GM23338 (cell line): ENCODE measurements around the gene FOXN1. TPM values are rescaled to one million over a fixed set of nuclear protein-coding genes. Genes with fewer than 3 reads are reported as not detected.

ENCODE experiments used
- ATAC-seq: fragments of 200-7000 bp; cut with Tn5 transposase; 3 replicates; pipeline ENCODE4 v1.9.1; 2020
- DNase-seq: peaks from one replicate; pipeline ENCODE4 v3.0.0-alpha.2; 2015; ENCODE audit warnings: low spot score
- H2AFZ ChIP-seq: fragments of 200-600 bp; sonication (generic); 2 replicates; pipeline ENCODE4 v1.8.0; 2016; ENCODE audit warnings: antibody characterized with exemption, mild to moderate bottlenecking, moderate library complexity
- H3F3A ChIP-seq: fragments of 200-600 bp; sonication (generic); replicated peaks from 2 replicates; pipeline ENCODE4 v1.8.0; 2017; ENCODE audit warnings: antibody characterized with exemption, mixed run types, low read depth
- H3K27ac ChIP-seq: fragments of 200-600 bp; sonication (generic); 2 replicates; pipeline ENCODE4 v1.6.1; 2016; ENCODE audit warnings: low read depth
- H3K27me3 ChIP-seq: fragments of 200-600 bp; sonication (generic); 2 replicates; pipeline ENCODE4 v1.8.0; 2016; ENCODE audit warnings: mild to moderate bottlenecking, mixed run types, moderate library complexity; ENCODE audit not compliant: insufficient read depth
- H3K36me3 ChIP-seq: fragments of 200-600 bp; sonication (generic); 2 replicates; pipeline ENCODE4 v1.8.0; 2016; ENCODE audit warnings: mild to moderate bottlenecking; ENCODE audit not compliant: insufficient read depth
- H3K4me1 ChIP-seq: fragments of 200-600 bp; sonication (generic); 2 replicates; pipeline ENCODE4 v1.8.0; 2016; ENCODE audit warnings: mild to moderate bottlenecking, moderate library complexity; ENCODE audit not compliant: insufficient read depth
- H3K4me2 ChIP-seq: fragments of 200-600 bp; sonication (generic); 2 replicates; pipeline ENCODE4 v1.7.1; 2017; ENCODE audit warnings: mixed run types
- H3K4me3 ChIP-seq: fragments of 200-600 bp; sonication (generic); 2 replicates; pipeline ENCODE4 v1.6.1; 2016; ENCODE audit warnings: mixed run types
- H3K79me2 ChIP-seq: fragments of 200-600 bp; sonication (generic); replicated peaks from 2 replicates; pipeline ENCODE4 v1.8.0; 2017; ENCODE audit warnings: mild to moderate bottlenecking; ENCODE audit not compliant: insufficient read depth
- H3K9me2 ChIP-seq: fragments of 200-600 bp; sonication (generic); 2 replicates; pipeline ENCODE4 v1.8.0; 2017; ENCODE audit not compliant: insufficient read depth
- H4K20me1 ChIP-seq: fragments of 200-600 bp; sonication (generic); replicated peaks from 2 replicates; pipeline ENCODE4 v1.8.0; 2017; ENCODE audit warnings: mild to moderate bottlenecking; ENCODE audit not compliant: insufficient read depth
- H3K27ac Mint-ChIP-seq: 2 replicates; pipeline ENCODE4 v1.8.0; 2020; ENCODE audit warnings: inconsistent platforms, mild to moderate bottlenecking, moderate library complexity, mixed read lengths
- H3K27me3 Mint-ChIP-seq: 3 replicates; pipeline ENCODE4 v1.8.0; 2022; ENCODE audit warnings: low read depth, mild to moderate bottlenecking, moderate library complexity, mixed read lengths, inconsistent platforms; ENCODE audit not compliant: insufficient read depth, poor library complexity
- H3K36me3 Mint-ChIP-seq: 3 replicates; pipeline ENCODE4 v1.8.0; 2021; ENCODE audit warnings: low read depth, mild to moderate bottlenecking, inconsistent platforms, moderate library complexity, mixed read lengths
- H3K4me1 Mint-ChIP-seq: 3 replicates; pipeline ENCODE4 v1.8.0; 2020; ENCODE audit warnings: mild to moderate bottlenecking, inconsistent platforms, mixed read lengths
- H3K4me3 Mint-ChIP-seq: 3 replicates; pipeline ENCODE4 v1.8.0; 2021; ENCODE audit warnings: moderate library complexity, mild to moderate bottlenecking, inconsistent platforms, mixed read lengths
- H3K9me3 Mint-ChIP-seq: 3 replicates; pipeline ENCODE4 v1.8.0; 2020; ENCODE audit warnings: moderate library complexity, mild to moderate bottlenecking, inconsistent platforms, mixed read lengths
- CREB1 ChIP-seq: fragments of 250-450 bp; sonication (Bioruptor Pico); IDR thresholded peaks from 2 replicates; pipeline ENCODE4 v1.5.0; 2020; ENCODE audit warnings: low read depth, mild to moderate bottlenecking, moderate library complexity
- EZH2 ChIP-seq: fragments of 200-600 bp; sonication (generic); IDR thresholded peaks from one replicate; pipeline ENCODE4 v1.8.0; 2017; ENCODE audit warnings: antibody characterized with exemption, mild to moderate bottlenecking, low read depth; ENCODE audit not compliant: unreplicated experiment
- EZH2phosphoT487 ChIP-seq: fragments of 200-600 bp; sonication (generic); IDR thresholded peaks from one replicate; pipeline ENCODE4 v1.8.1; 2018; ENCODE audit warnings: antibody characterized with exemption; ENCODE audit not compliant: unreplicated experiment
- JUNB ChIP-seq: IDR thresholded peaks from one replicate; pipeline ENCODE4 v1.6.1; 2016; ENCODE audit warnings: antibody characterized with exemption; ENCODE audit not compliant: unreplicated experiment
- NANOG ChIP-seq: IDR thresholded peaks from 2 replicates; pipeline ENCODE4 v1.6.1; 2016; ENCODE audit warnings: antibody characterized with exemption, borderline replicate concordance
- POLR2AphosphoS5 ChIP-seq: IDR thresholded peaks from 2 replicates; pipeline ENCODE4 v1.6.1; 2016; ENCODE audit warnings: antibody characterized with exemption, low read depth
- REST ChIP-seq: IDR thresholded peaks from one replicate; pipeline ENCODE4 v1.6.1; 2018; ENCODE audit warnings: antibody characterized with exemption; ENCODE audit not compliant: unreplicated experiment
- STAT1 ChIP-seq: IDR thresholded peaks from one replicate; pipeline ENCODE4 v1.6.1; 2016; ENCODE audit warnings: antibody characterized with exemption; ENCODE audit not compliant: unreplicated experiment
- ZNF114 ChIP-seq: fragments of 250-450 bp; sonication (Bioruptor Pico); IDR thresholded peaks from 2 replicates; pipeline ENCODE4 v1.5.0; 2020; ENCODE audit warnings: mild to moderate bottlenecking, moderate library complexity
- ZNF331 ChIP-seq: fragments of 250-450 bp; sonication (Bioruptor Pico); IDR thresholded peaks from 2 replicates; pipeline ENCODE4 v1.5.0; 2020; ENCODE audit warnings: low read depth, mild to moderate bottlenecking, moderate library complexity
- ZNF462 ChIP-seq: fragments of 250-450 bp; sonication (Bioruptor Pico); IDR thresholded peaks from 2 replicates; pipeline ENCODE4 v1.5.0; 2020; ENCODE audit warnings: mild to moderate bottlenecking, moderate library complexity
- polyA plus RNA-seq: library from polyadenylated mRNA; unstranded; fragments of >200 nt; fragmentation: Nextera tagmentation; extraction: Ambion mirVana; gene quantifications from 2 replicates; pipeline ENCODE4 v1.2.1, GENCODE V29; 2016
- total RNA-seq: library from RNA; depleted of rRNA; stranded (reverse); fragments of >200 nt; shearing (Covaris generic); gene quantifications from 2 replicates; pipeline ENCODE4 v1.2.3, GENCODE V29; 2014

FOXN1 gene
- total and polyA plus RNA-seq, 2 experiments from 2014 or later = not detected

GRCh38 chr17:28574526-28574925 is 68.4 kb downstream of the FOXN1 start:
- Histone ChIP-seq H3K36me3 (peaks cover 19% of the 10 kb centered on the region), H3K9me2 (no peaks in the 10 kb centered on the region)

GRCh38 chr17:28575126-28575795 is 69.1 kb downstream of the FOXN1 start:
- Mint-ChIP-seq H3K36me3 (peaks cover 40% of the 10 kb centered on the region), H3K4me3 (no peak overlapping the region), H3K4me1 (peaks cover 28% of the 10 kb centered on the region), H3K27ac (no peak overlapping the region), H3K27me3 (peaks cover 19% of the 10 kb centered on the region), H3K9me3 (no peaks in the 10 kb centered on the region)
- no peak overlapping the region for H3K4me2 ChIP-seq
- no peak overlapping the region; the same call in 1 of the 2 replicates for H3K4me3 ChIP-seq
- H4K20me1 ChIP-seq = peaks cover under 1% of the 10 kb centered on the region
- H3K9me2 ChIP-seq = no peaks in the 10 kb centered on the region
- H3K27ac ChIP-seq = no peak overlapping the region
- peaks cover 26% of the 10 kb centered on the region for H3K36me3 ChIP-seq
- peaks cover 4% of the 10 kb centered on the region; the same call in 1 of the 2 replicates for H3K27me3 ChIP-seq
- H3K4me1 ChIP-seq = peaks cover 23% of the 10 kb centered on the region
- DNase-seq (peak; percentile 15), ATAC-seq (no peak)
- peaks cover 7% of the 10 kb centered on the region for H3K79me2 ChIP-seq
- H3F3A ChIP-seq = peaks cover 19% of the 10 kb centered on the region
- H2AFZ ChIP-seq = no peak overlapping the region
- TF ChIP-seq STAT1 (no peak), JUNB (no peak), ZNF462 (CRISPR knock-in tag) (no peak), EZH2 (no peak), EZH2phosphoT487 (no peak), POLR2AphosphoS5 (no peak), NANOG (no peak), REST (no peak), ZNF331 (CRISPR knock-in tag) (no peak), CREB1 (CRISPR knock-in tag) (no peak)

More at GRCh38 chr17:28574526-28574925, 68.4 kb downstream of the FOXN1 start:
- peaks cover 4% of the 10 kb centered on the region; the same call in 1 of the 2 replicates for H3K27me3 ChIP-seq
- no peak overlapping the region for H3K4me2 ChIP-seq
- peaks cover 30% of the 10 kb centered on the region for H3K4me1 ChIP-seq
- H3F3A ChIP-seq = peaks cover 19% of the 10 kb centered on the region
- DNase-seq (no peak), ATAC-seq (no peak)
- Mint-ChIP-seq H3K4me3 (no peak overlapping the region; the same call in 2 of the 3 replicates), H3K36me3 (peaks cover 33% of the 10 kb centered on the region), H3K27me3 (peaks cover 19% of the 10 kb centered on the region), H3K27ac (no peak overlapping the region), H3K4me1 (peaks cover 33% of the 10 kb centered on the region), H3K9me3 (no peaks in the 10 kb centered on the region)
- H3K4me3 ChIP-seq = no peak overlapping the region
- H2AFZ ChIP-seq = no peak overlapping the region
- peaks cover 14% of the 10 kb centered on the region for H3K79me2 ChIP-seq
- H3K27ac ChIP-seq = no peak overlapping the region
- TF ChIP-seq EZH2 (no peak), ZNF114 (CRISPR knock-in tag) (no peak)
- peaks cover 3% of the 10 kb centered on the region for H4K20me1 ChIP-seq
